SH-SY5Y (cell line): ENCODE data around the gene SMIM35.

Source experiments
- GATA2 ChIP-seq: IDR thresholded peaks from 2 replicates; pipeline ENCODE4 v1.6.1; 2011; ENCODE audit warnings: mild to moderate bottlenecking, low read depth, low read length
- GATA3 ChIP-seq: IDR thresholded peaks from 2 replicates; pipeline ENCODE4 v1.6.1; 2011; ENCODE audit warnings: low read depth, mild to moderate bottlenecking, low read length, moderate library complexity

SMIM35 gene

DNA sequence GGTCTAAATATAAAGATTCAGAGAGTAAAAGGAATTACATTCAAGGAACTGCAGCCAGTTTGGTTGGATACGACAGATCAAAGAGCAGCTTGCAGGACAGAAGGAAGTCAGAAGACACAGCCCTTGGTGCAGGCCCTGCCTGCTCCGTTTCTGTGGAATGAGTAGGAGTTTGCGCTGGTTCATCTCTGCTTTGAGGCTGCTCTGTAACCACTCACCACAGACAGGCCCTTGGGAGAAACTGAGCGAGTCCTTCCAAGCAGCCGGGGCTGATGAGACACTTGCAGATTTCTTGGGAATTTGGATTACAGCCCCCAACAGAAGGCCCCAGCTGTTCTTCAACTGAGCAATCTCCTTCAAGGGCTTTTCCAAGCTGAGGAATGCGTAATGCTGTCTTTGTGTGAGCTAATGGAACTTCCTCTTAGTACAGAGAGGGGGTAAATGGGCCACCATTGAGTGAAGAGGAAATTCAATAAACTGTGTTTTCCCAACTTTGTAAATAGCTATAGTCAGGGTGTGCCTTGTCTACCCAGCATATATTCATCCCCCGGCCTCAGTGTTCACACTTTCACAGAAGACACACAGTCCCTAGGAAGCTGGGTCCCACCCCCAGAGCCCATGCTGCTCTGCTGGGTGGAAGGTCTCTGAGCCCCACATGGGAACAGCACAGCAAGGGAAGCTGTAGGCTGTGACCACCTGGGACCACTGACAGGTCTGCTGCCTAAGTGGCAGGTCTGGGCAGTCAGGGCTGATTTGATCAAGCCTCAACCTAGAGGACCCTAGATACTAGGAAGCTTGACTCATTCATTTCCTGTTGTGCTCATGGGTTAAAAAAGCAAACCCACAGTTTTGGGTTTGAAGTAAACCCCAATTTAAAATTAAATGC, 84.0 kb downstream of the SMIM35 start:
- TF ChIP-seq GATA3 (no peak), GATA2 (no peak)

DNA sequence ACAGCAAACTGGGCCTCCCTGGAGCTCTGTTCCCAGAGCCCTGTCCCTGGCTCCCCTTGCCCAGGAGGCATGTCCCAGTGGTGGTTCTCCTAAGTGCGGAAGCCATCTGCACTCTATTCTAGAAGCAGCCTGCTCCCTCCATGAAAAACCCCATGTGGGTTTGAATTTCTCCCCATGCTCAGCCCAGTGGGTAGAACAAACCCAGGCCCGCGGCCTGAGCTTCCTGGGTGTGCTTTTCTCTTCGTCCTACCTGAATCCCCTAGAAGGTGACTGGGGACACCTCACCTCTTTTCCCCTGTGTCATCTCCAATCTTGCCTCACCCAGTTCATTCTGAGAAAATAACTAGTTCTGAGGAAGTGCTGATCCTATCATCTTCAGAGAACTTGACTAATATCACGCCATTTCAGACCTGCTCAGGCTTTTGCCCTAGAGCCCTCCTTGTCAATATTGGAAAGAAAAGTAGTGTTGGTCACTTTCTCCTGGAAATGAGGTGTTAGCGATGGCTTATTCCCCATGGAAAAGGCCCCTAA, 84.7 kb downstream of the SMIM35 start:
- TF ChIP-seq GATA2, result no peak

DNA sequence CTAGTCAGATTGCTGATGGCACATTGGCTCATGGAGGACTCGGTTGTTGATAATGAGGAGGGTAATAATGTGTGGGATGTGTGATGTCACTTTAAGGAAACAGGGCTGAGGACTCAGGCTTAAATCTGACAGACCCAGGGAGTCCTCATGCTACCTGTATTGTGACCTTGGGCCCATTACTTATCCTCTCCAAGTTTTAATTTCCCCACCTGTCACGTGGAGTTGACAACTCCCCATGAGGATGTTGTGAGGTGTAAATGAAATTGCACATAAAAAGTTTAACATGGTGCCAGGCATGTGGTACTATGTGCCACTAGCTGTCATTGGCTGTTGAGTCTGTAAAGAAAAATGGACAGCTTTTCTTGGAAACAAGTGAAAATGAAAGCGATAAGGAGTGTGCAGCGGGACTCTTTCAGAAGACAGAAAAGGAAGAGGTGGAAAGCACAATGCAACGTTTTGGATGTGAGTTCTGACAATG, 85.2 kb downstream of the SMIM35 start:
- TF ChIP-seq GATA2, result no peak
- no peak for TF ChIP-seq GATA3

DNA sequence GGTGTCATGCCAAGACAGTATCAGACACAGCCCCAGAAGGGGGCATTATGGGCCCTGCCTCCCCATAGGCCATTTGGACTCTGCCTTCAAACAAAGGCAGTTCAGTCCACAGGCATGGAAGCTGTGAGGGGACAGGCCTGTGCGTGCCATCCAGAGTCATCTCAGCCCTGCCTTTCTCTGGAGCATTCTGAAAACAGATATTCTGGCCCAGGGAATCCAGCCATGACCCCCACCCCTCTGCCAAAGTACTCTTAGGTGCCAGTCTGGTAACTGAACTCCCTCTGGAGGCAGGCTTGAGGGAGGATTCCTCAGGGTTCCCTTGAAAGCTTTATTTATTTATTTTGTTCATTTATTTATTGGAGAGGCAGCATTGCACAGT, 85.9 kb downstream of the SMIM35 start:
- TF ChIP-seq GATA2 (no peak), GATA3 (no peak)

DNA sequence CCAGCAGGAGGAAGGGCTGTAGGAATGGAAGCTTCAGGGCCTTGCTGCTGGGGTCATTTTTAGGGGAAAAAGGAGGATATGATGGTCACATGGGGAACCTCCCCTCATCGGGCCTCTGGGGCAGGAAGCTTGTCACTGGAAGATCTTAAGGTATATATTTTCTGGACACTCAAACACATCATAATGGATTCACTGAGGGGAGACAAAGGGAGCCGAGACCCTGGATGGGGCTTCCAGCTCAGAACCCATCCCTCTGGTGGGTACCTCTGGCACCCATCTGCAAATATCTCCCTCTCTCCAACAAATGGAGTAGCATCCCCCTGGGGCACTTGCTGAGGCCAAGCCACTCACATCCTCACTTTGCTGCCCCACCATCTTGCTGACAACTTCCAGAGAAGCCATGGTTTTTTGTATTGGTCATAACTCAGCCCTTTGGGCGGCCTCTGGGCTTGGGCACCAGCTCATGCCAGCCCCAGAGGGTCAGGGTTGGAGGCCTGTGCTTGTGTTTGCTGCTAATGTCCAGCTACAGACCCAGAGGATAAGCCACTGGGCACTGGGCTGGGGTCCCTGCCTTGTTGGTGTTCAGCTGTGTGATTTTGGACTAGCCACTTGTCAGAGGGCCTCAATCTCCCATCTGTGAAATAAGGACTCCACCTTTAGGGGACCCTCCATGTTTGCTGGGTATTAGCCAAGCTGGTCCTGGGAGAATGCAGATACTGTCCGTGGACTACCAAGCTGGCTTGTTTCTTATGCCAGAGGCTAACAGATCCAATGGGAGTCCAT, 86.5 kb downstream of the SMIM35 start:
- TF ChIP-seq GATA2 (no peak), GATA3 (no peak)

DNA sequence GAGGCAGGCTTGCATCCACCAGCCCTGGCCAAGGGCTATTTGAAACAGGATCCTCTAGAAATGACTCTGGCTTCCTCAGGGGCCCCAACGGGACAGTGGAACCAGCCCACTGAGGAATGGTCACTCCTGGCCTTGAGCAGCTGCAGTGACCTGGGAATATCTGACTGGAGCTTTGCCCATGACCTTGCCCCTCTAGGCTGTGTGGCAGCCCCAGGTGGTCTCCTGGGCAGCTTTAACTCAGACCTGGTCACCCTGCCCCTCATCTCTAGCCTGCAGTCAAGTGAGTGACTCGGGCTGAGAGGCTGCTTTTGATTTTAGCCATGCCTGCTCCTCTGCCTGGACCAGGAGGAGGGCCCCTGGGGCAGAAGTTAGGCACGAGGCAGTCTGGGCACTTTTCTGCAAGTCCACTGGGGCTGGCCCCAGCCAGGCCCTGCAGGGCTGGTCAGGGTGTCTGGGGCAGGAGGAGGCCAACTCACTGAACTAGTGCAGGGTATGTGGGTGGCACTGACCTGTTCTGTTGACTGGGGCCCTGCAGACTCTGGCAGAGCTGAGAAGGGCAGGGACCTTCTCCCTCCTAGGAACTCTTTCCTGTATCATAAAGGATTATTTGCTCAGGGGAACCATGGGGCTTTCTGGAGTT, 87.3 kb downstream of the SMIM35 start:
- TF ChIP-seq GATA2, result no peak
- TF ChIP-seq GATA3, result no peak

DNA sequence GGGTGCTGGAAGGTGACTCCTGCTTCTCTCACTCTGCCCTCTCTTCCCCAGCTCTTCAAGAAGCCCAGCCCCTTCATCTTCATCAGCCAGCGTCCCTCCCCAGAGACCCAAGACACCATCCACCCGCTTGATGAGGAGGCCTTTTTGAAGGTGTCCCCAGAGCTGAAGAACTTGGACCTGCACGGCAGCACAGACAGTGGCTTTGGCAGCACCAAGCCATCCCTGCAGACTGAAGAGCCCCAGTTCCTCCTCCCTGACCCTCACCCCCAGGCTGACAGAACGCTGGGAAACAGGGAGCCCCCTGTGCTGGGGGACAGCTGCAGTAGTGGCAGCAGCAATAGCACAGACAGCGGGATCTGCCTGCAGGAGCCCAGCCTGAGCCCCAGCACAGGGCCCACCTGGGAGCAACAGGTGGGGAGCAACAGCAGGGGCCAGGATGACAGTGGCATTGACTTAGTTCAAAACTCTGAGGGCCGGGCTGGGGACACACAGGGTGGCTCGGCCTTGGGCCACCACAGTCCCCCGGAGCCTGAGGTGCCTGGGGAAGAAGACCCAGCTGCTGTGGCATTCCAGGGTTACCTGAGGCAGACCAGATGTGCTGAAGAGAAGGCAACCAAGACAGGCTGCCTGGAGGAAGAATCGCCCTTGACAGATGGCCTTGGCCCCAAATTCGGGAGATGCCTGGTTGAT, 88.0 kb downstream of the SMIM35 start:
- no peak for TF ChIP-seq GATA2
- TF ChIP-seq GATA3, result no peak

DNA sequence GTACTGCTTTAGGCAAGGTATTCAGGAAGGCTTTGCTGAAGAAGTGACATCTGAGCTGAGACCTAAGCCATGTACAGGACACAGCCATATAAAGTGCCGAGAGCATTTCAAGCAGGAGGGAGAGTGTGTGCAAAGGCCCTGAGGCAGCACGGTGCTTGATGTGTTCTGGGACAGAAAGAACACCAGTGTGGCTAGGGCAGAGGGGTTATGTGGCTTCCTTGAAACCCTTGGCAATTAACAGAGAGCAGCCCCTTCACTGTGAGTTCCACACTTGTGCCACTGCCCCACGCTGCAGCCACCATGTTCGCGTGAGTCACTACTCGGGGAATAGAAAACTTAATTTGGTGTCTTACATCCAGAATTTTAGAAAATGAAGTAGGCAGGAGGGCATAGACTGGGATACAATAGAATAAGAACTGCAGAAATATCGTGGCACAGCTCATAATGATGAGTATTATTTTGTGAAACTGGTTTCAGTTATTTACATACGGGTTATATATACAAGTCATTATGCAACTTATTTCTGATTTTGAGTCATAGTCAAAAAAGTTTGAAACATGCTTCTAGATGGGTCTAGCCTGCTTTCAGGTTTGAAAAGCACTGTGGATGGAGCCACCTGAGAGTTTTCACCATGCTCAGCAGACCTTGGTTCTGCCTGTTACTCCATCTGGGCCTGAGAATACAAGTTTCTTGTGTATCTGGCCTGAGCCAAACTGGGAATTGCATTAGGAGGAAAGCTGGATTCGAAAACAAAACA, 88.8 kb downstream of the SMIM35 start:
- no peak for TF ChIP-seq GATA2

DNA sequence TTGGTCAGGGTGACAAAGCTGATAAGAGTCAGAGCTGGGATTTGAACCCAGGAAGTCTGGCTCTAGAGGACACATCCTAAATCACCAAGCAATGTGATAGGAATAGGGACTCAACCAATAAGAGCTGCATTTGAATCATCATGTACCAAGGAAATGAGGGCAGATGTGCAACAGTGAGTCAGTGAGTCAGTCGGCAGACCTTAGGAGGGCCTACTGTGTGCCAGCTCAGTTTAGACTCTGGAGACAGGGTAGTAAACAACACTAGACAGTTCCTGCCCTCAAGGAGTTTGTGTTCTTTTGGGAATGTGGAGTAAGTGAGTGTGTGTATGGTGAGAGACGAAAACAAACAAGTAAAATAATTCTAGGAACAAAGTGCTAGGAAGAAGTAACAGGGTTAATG, 89.4 kb downstream of the SMIM35 start:
- no peak for TF ChIP-seq GATA2

DNA sequence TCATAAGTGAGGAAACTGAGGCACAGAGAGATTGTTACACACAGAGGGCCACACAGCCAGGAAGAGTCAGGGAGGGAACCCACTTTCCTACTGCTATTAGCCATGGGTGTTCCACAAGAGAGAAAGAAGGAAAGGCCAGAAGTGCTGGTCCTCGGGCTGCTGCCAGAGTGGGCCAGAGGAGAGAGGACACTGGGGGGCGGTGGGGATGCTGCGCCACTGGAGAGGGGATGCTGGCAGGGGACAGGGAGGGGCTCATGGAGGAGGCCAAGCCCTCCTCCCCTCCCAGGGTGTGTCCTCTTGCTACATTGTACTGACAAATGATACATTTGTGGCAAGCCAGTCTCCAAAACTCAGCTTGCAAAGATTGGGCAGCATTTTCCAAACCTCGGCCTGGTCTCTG, 90.7 kb downstream of the SMIM35 start:
- TF ChIP-seq GATA2, result no peak
- no peak for TF ChIP-seq GATA3

DNA sequence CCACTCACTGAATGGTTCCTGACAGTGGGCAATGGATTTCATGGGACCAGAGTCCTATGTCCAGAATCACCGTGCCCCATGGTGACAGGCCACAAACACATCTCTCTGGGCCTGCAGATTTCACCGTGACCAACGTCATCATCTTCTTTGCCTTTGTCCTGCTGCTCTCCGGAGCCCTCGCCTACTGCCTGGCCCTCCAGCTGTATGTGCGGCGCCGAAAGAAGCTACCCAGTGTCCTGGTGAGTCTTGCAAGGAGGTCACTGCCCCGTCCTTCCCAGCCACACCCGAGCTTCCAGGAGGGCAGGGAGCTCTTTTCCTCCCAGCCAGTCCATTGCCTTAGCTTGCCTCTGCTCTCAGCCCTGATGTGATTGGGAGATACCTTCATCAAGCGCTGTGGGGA, 91.3 kb downstream of the SMIM35 start:
- TF ChIP-seq GATA2 (no peak), GATA3 (no peak)

DNA sequence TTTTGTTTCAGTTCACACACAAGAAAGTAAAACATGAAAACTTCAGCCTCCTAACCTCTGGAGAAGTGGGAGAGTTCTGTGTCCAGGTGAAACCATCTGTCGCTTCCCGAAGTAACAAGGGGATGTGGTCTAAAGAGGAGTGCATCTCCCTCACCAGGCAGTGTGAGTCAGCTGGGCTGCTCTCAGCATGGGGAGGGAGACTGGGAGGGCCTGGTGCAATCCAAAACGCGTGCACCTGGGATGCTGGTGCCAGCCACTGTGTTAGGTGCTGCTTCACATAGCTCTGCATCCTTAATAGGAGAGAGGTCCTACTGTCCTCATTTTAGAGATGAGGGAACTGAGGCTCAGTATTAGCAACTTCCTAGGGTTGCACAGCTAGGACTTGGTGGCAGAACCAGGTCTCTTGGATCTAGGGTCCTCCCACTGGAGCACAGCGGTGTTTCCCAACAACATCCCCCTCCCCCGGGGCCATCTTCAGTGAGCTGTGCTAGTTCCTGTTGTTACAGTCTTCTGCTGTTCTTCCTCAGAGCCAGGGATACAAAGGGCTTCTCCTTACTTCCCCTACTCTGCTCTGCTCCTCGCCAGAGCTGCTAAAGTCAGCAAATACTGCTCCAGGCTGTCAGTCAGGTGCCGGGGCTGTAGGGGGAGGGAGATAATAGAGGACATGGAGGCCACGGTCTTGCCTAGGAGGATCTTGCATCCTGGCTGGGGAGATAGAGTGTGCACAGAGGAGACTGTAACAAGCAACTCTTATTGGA, 92.6 kb downstream of the SMIM35 start:
- TF ChIP-seq GATA3 (no peak), GATA2 (no peak)
